Peyer's patch (tissue), 4 donors: ENCODE data around the gene NPR1. TPM values are rescaled to one million over a fixed set of nuclear protein-coding genes. Genes with fewer than 3 reads are reported as not detected.

Experiments used
- DNase-seq, 3 donors: peaks; one replicate each; pipeline ENCODE4 v3.0.0-alpha.2; 2017 to 2019
- H3K27ac ChIP-seq, 4 donors: fragments of 200-600 bp; sonication (generic); one replicate each; pipeline ENCODE4 v1.5.1; 2016 to 2019
- H3K27me3 ChIP-seq, 2 donors: fragments of 200-600 bp; sonication (generic); one replicate each; pipeline ENCODE4 v1.5.1; 2019
- H3K36me3 ChIP-seq, 3 donors: fragments of 200-600 bp; sonication (generic); one replicate each; pipeline ENCODE4 v1.5.1; 2016 to 2019
- H3K4me1 ChIP-seq, 4 donors: fragments of 200-600 bp; sonication (generic); one replicate each; pipeline ENCODE4 v1.5.1; 2016 to 2019
- H3K4me3 ChIP-seq, 4 donors: fragments of 200-600 bp; sonication (generic); 1 replicate in 3 of 4; 2 replicates in 1 of 4; pipeline ENCODE4 v1.5.1; 2016 to 2019; ENCODE audit warnings: mild to moderate bottlenecking in 1 of 4
- H3K9me3 ChIP-seq, 4 donors: fragments of 200-600 bp; sonication (generic); one replicate each; pipeline ENCODE4 v1.5.1; 2016 to 2019; ENCODE audit warnings: mild to moderate bottlenecking in 1 of 4
- CTCF ChIP-seq, 6 experiments: fragments of 450-650 bp in 4 of 6; fragments of 200-600 bp in 2 of 6; sonication (generic) in 1 of 6; IDR thresholded peaks; one replicate each; pipeline ENCODE4 v1.5.1; 2017 to 2019; ENCODE audit warnings: antibody characterized with exemption in 6 of 6, mild to moderate bottlenecking in 3 of 6, moderate library complexity in 1 of 6
- POLR2A ChIP-seq, 2 donors: fragments of 450-650 bp; IDR thresholded peaks; one replicate each; pipeline ENCODE4 v1.5.1; 2017; ENCODE audit warnings: antibody characterized with exemption in 2 of 2, mild to moderate bottlenecking in 2 of 2, moderate library complexity in 2 of 2
- total RNA-seq, 4 donors: library from RNA; depleted of rRNA; stranded (reverse); fragments of >200 nt; gene quantifications; one replicate each; pipeline ENCODE4 v1.1.0, GENCODE V29; 2016

The NPR1 gene
- total RNA-seq, 4 donors from 2014 or later: 5.0 to 17.3 (median 10.9) TPM

GRCh38 chr1:153652805-153653500 is 25.5 kb upstream of the NPR1 start:
- Histone ChIP-seq H3K4me3 (no peak overlapping the region), H3K27ac (peak overlapping the region in 1 of 4 donors; percentile 14), H3K36me3 (no peaks in the 10 kb centered on the region), H3K9me3 (no peaks in the 10 kb centered on the region), H3K27me3 (no peaks in the 10 kb centered on the region), H3K4me1 (no peaks in the 10 kb centered on the region)
- TF ChIP-seq CTCF (IDR thresholded peaks at IDR 0.05): no peak
- no peak for TF ChIP-seq POLR2A (IDR thresholded peaks at IDR 0.05)
- DNase-seq: peak in 1 of 3 donors; percentile 20

GRCh38 chr1:153655333-153655732 is 23.2 kb upstream of the NPR1 start:
- peak in 1 of 3 donors; percentile 5 for DNase-seq
- Histone ChIP-seq H3K4me3 (no peak overlapping the region), H3K27ac (no peak overlapping the region), H3K36me3 (no peaks in the 10 kb centered on the region), H3K4me1 (peaks cover 0 to 9% (median 0%) of the 10 kb centered on the region in 4 donors), H3K27me3 (no peaks in the 10 kb centered on the region), H3K9me3 (no peaks in the 10 kb centered on the region)
- TF ChIP-seq CTCF (IDR thresholded peaks at IDR 0.05): no peak
- TF ChIP-seq POLR2A (IDR thresholded peaks at IDR 0.05): no peak

- Histone ChIP-seq H3K9me3 (no peaks in the 10 kb centered on the region), H3K4me3 (peak within 1 kb of the TSS; percentile 68 to 89 (median 80)), H3K27me3 (no peaks in the 10 kb centered on the region), H3K4me1 (peaks cover 0 to 9% (median 0%) of the 10 kb centered on the region in 4 donors), H3K36me3 (peaks cover 0 to 31% (median 0%) of the 10 kb centered on the region in 3 donors), H3K27ac (peak within 1 kb of the TSS; percentile 89 to 96 (median 95))
- peak; percentile 93 to 96 (median 95) for DNase-seq
- peak in 4 of 6 experiments; percentile 7 to 33 (median 24) for TF ChIP-seq CTCF (IDR thresholded peaks at IDR 0.05)
- peak; percentile 54 to 60 for TF ChIP-seq POLR2A (IDR thresholded peaks at IDR 0.05)
Measured at GRCh38 chr1:153658400-153659174, 19.9 kb upstream of the NPR1 start, which contains the start of gene SNAPIN. Gene SNAPIN, plus strand, starts transcription at chr1:153658703. Its CDS starts 41 bp downstream, at chr1:153658744.

DNA sequence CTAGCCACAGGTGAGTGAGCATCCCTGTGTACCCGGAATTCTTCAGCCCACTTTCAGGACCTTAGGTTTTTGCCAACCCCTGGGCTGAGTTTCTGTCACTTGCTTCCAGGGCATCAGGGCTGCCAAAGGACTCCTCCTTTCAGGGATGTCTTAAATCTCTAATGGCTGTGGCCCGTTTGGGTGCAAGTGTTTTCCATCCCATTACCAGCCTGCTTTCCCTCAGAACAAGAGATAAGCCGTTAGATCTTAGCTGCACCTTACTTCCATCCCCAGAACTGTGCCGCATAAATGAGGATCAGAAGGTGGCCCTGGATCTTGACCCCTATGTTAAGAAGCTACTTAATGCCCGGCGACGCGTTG is 19.3 kb upstream of the NPR1 start:
- H3K36me3 ChIP-seq: peaks cover 0 to 36% (median 0%) of the 10 kb centered on the region in 3 donors
- no peaks in the 10 kb centered on the region for H3K27me3 ChIP-seq
- H3K4me1 ChIP-seq: peaks cover 0 to 9% (median 0%) of the 10 kb centered on the region in 4 donors
- no peak for TF ChIP-seq CTCF (IDR thresholded peaks at IDR 0.05)
- no peak for TF ChIP-seq POLR2A (IDR thresholded peaks at IDR 0.05)
- DNase-seq: no peak
- peak overlapping the region; percentile 68 to 89 (median 80) for H3K4me3 ChIP-seq
- peak overlapping the region; percentile 89 to 96 (median 95) for H3K27ac ChIP-seq
- H3K9me3 ChIP-seq: no peaks in the 10 kb centered on the region

GRCh38 chr1:153659656-153660055 is 18.8 kb upstream of the NPR1 start:
- no peaks in the 10 kb centered on the region for H3K9me3 ChIP-seq
- H3K27ac ChIP-seq: peak overlapping the region in 1 of 4 donors; percentile 95
- H3K36me3 ChIP-seq: peaks cover 0 to 41% (median 0%) of the 10 kb centered on the region in 3 donors
- DNase-seq: peak in 1 of 3 donors; percentile 46
- peak overlapping the region; percentile 68 to 89 (median 80) for H3K4me3 ChIP-seq
- no peak for TF ChIP-seq CTCF (IDR thresholded peaks at IDR 0.05)
- TF ChIP-seq POLR2A (IDR thresholded peaks at IDR 0.05): no peak
- peaks cover 0 to 9% (median 0%) of the 10 kb centered on the region in 4 donors for H3K4me1 ChIP-seq
- H3K27me3 ChIP-seq: no peaks in the 10 kb centered on the region
